Stomach (tissue), 4 donors: ENCODE measurements around the gene CCSER1.

Experiments
- EP300 ChIP-seq: sonication (generic); formaldehyde crosslinking; IDR thresholded peaks from one replicate; pipeline ENCODE4 v1.6.1; 2017; ENCODE audit warnings: antibody characterized with exemption
- POLR2A ChIP-seq, 4 donors: fragments of 450-650 bp; IDR thresholded peaks; one replicate each; pipeline ENCODE4 v1.6.1; 2016; ENCODE audit warnings: antibody characterized with exemption in 4 of 4, control low read depth in 2 of 4, mild to moderate bottlenecking in 1 of 4, moderate library complexity in 1 of 4
- POLR2AphosphoS5 ChIP-seq, 3 donors: sonication (generic); formaldehyde crosslinking; IDR thresholded peaks; one replicate each; pipeline ENCODE4 v1.6.1; 2016; ENCODE audit warnings: antibody characterized with exemption in 3 of 3
- TF ChIP-seq, protein P1 (sequence below), 7 experiments: fragments of 450-650 bp in 4 of 7; fragments of 200-600 bp in 3 of 7; sonication (generic) in 3 of 7; IDR thresholded peaks; one replicate each; pipeline ENCODE4 v1.5.1; 2016 to 2019; ENCODE audit warnings: antibody characterized with exemption in 7 of 7, control low read depth in 2 of 7, mild to moderate bottlenecking in 1 of 7

DNA sequence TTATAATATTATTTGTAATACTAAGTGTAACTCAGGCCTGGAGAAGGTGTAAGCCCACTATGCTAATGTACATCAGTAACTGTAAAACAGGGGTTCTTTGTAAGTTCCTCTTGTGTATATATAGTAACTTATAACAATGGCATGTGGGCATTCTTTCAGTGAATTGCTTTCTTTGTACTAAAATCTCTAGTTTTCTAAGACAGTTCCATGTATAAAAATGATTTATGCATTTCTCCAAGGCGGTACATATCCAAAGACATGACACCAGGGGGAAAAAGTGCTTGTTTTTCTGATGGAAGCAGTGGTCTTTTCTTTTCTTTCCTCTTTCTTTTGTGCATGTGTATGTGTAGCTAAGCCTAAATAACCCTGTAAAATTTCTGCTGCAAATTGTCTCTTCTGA is 1474.2 kb downstream of the CCSER1 start:
- TF ChIP-seq, protein P1, sequence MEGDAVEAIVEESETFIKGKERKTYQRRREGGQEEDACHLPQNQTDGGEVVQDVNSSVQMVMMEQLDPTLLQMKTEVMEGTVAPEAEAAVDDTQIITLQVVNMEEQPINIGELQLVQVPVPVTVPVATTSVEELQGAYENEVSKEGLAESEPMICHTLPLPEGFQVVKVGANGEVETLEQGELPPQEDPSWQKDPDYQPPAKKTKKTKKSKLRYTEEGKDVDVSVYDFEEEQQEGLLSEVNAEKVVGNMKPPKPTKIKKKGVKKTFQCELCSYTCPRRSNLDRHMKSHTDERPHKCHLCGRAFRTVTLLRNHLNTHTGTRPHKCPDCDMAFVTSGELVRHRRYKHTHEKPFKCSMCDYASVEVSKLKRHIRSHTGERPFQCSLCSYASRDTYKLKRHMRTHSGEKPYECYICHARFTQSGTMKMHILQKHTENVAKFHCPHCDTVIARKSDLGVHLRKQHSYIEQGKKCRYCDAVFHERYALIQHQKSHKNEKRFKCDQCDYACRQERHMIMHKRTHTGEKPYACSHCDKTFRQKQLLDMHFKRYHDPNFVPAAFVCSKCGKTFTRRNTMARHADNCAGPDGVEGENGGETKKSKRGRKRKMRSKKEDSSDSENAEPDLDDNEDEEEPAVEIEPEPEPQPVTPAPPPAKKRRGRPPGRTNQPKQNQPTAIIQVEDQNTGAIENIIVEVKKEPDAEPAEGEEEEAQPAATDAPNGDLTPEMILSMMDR (IDR thresholded peaks at IDR 0.05): no peak
- TF ChIP-seq EP300: no peak
- no peak for TF ChIP-seq POLR2AphosphoS5 (IDR thresholded peaks at IDR 0.05)
- TF ChIP-seq POLR2A (IDR thresholded peaks at IDR 0.05): no peak
